K562 (cell line): ENCODE data around the gene PLEKHN1. TPM values are rescaled to one million over a fixed set of nuclear protein-coding genes. Genes with fewer than 3 reads are reported as not detected.

ENCODE experiments used
- BCOR ChIP-seq: fragments of 450-650 bp; IDR thresholded peaks from 2 replicates; pipeline ENCODE4 v1.6.1; 2016
- CTBP1 ChIP-seq: fragments of 450-650 bp; IDR thresholded peaks from 2 replicates; pipeline ENCODE4 v1.6.1; 2016; ENCODE audit warnings: borderline replicate concordance
- FOXM1 ChIP-seq, 2 experiments: fragments of 450-650 bp in 1 of 2; sonication (generic) in 1 of 2; formaldehyde crosslinking in 1 of 2; IDR thresholded peaks; 2 replicates each; pipeline versions ENCODE4 v1.6.1 to v1.9.0; 2017 to 2022; ENCODE audit warnings: low read depth in 2 of 2, mild to moderate bottlenecking in 2 of 2, missing genetic modification reagents in 1 of 2, moderate library complexity in 1 of 2
- GATAD2B ChIP-seq: fragments of 450-650 bp; IDR thresholded peaks from 2 replicates; pipeline ENCODE4 v1.6.1; 2017; ENCODE audit warnings: mild to moderate bottlenecking, borderline replicate concordance
- HMGN3 ChIP-seq: IDR thresholded peaks from 2 replicates; pipeline ENCODE4 v1.6.1; 2011; ENCODE audit warnings: borderline replicate concordance, low read depth, mild to moderate bottlenecking, mixed read lengths, low read length; ENCODE audit not compliant: insufficient read length; ENCODE audit errors: extremely low read depth
- HNRNPL ChIP-seq: fragments of 200-400 bp; formaldehyde crosslinking; IDR thresholded peaks from 2 replicates; pipeline ENCODE4 v1.6.1; 2017; ENCODE audit warnings: low read depth, mild to moderate bottlenecking, low read length
- NFIC ChIP-seq: fragments of 450-650 bp; IDR thresholded peaks from 2 replicates; pipeline ENCODE4 v1.6.1; 2017; ENCODE audit warnings: mild to moderate bottlenecking, inconsistent platforms
- OTX1 ChIP-seq: fragments of 450-650 bp; formaldehyde crosslinking; IDR thresholded peaks from 2 replicates; pipeline ENCODE4 v1.4.0; 2022; ENCODE audit warnings: mild to moderate bottlenecking
- RFX5 ChIP-seq: IDR thresholded peaks from 2 replicates; pipeline ENCODE4 v1.6.1; 2011; ENCODE audit warnings: low read depth, mild to moderate bottlenecking, improper control_type of control experiment, low read length
- SMAD4 ChIP-seq: fragments of 250-450 bp; sonication (Bioruptor Pico); conservative IDR thresholded peaks from 2 replicates; pipeline ENCODE4 v1.8.0; 2021; ENCODE audit warnings: inconsistent platforms, mild to moderate bottlenecking, moderate library complexity
- ZNF146 ChIP-seq: IDR thresholded peaks from one replicate; pipeline ENCODE4 v1.6.1; 2018; ENCODE audit warnings: missing compliant biosample characterization; ENCODE audit not compliant: unreplicated experiment
- polyA plus RNA-seq, 8 experiments: library from polyadenylated mRNA; depleted of rRNA in 4 of 8; stranded (reverse) in 5 of 8; unstranded in 3 of 8; fragments of >200 nt; fragmentation: Nextera tagmentation in 2 of 8; fragmentation: Illumina TruSeq in 1 of 8; extraction: Ambion mirVana in 2 of 8; extraction: Trizol in 1 of 8; gene quantifications; 2 replicates each; pipeline versions ENCODE4 v1.2.1 to v1.2.3, GENCODE V29; 2011 to 2014; ENCODE audit warnings: inconsistent platforms in 1 of 8, missing spikeins in 1 of 8
- total RNA-seq, 7 experiments: library from RNA; depleted of rRNA in 6 of 7; stranded (reverse); fragments of >200 nt in 6 of 7; fragmentation: Illumina TruSeq in 2 of 7; extraction: Trizol in 2 of 7; gene quantifications; 2 replicates each; pipeline versions ENCODE4 v1.2.1 to v1.2.3, GENCODE V29; 2011 to 2021; ENCODE audit warnings: low replicate concordance in 1 of 7
- TF ChIP-seq, protein P1 (sequence below), 3 experiments: fragments of 200-800 bp in 1 of 3; sonication (Bioruptor generic) in 1 of 3; sonication (generic) in 1 of 3; formaldehyde crosslinking in 1 of 3; IDR thresholded peaks; 2 replicates each; pipeline versions ENCODE4 v1.6.1 to v1.8.0; 2016 to 2022; ENCODE audit warnings: mild to moderate bottlenecking in 2 of 3, missing compliant biosample characterization in 2 of 3, missing genetic modification characterization in 2 of 3, missing genetic modification reagents in 1 of 3
- TF ChIP-seq, protein P2 (sequence below): sonication (generic); formaldehyde crosslinking; IDR thresholded peaks from 2 replicates; pipeline ENCODE4 v1.8.0; 2023; ENCODE audit warnings: mild to moderate bottlenecking, missing genetic modification reagents
- TF ChIP-seq, protein P3 (sequence below): fragments of 200-800 bp; sonication (Bioruptor generic); IDR thresholded peaks from 2 replicates; pipeline ENCODE4 v1.6.1; 2017; ENCODE audit warnings: missing genetic modification characterization, missing compliant biosample characterization
- TF ChIP-seq, protein P4 (sequence below): IDR thresholded peaks from 3 replicates; pipeline ENCODE4 v1.6.1; 2011; ENCODE audit warnings: borderline replicate concordance, mild to moderate bottlenecking, moderate library complexity; ENCODE audit not compliant: insufficient read length; ENCODE audit errors: extremely low read depth

The PLEKHN1 gene
- total and polyA plus RNA-seq, 9 of the 15 experiments (the other 6 are each of a cell fraction or from before 2014, with no cell fraction given) = 0.07 to 1.5 (median 0.13) TPM; not detected in 2

DNA sequence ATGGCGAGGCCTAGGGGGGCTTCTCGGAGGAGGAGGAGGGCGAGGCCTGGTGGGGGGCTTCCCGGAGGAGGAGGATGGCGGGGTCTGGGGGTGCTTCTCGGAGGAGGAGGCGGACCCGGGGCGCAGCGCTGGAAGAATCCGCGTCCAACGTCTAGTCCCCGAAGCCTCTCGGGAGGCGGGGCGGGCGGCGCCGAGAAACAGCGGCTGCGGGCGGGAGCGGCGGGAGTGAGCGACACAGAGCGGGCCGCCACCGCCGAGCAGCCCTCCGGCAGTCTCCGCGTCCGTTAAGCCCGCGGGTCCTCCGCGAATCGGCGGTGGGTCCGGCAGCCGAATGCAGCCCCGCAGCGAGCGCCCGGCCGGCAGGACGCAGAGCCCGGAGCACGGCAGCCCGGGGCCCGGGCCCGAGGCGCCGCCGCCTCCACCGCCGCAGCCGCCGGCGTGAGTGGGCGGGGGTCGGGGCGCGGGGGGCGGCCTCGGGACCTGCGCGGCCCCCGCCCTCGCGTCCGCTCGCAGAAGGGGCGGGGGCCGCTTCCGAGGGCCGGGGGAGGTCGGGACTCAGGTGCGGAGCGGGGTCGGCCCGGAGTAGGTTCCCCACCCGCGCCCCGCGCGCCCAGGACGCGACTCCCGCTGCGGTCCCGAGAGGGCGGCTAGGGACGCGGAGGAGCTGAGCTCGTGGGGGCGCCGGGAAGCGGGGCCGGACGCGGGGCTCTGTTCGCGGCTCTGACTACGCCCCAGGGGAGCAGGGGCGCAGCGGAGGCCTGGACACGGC is 5.7 kb upstream of the PLEKHN1 start, which contains the start of gene KLHL17 (continued):
- TF ChIP-seq, protein P1, sequence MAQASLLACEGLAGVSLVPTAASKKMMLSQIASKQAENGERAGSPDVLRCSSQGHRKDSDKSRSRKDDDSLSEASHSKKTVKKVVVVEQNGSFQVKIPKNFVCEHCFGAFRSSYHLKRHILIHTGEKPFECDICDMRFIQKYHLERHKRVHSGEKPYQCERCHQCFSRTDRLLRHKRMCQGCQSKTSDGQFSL (CRISPR knock-in tag; IDR thresholded peaks at IDR 0.05) = 0 out of 2 replicates have a peak, but pooled peaks have one; percentile 25
- TF ChIP-seq, protein P1 (tag; IDR thresholded peaks at IDR 0.05) = no peak
- peak; percentile 30; the same call in 1 of the 2 replicates for TF ChIP-seq NFIC
- TF ChIP-seq, protein P2, sequence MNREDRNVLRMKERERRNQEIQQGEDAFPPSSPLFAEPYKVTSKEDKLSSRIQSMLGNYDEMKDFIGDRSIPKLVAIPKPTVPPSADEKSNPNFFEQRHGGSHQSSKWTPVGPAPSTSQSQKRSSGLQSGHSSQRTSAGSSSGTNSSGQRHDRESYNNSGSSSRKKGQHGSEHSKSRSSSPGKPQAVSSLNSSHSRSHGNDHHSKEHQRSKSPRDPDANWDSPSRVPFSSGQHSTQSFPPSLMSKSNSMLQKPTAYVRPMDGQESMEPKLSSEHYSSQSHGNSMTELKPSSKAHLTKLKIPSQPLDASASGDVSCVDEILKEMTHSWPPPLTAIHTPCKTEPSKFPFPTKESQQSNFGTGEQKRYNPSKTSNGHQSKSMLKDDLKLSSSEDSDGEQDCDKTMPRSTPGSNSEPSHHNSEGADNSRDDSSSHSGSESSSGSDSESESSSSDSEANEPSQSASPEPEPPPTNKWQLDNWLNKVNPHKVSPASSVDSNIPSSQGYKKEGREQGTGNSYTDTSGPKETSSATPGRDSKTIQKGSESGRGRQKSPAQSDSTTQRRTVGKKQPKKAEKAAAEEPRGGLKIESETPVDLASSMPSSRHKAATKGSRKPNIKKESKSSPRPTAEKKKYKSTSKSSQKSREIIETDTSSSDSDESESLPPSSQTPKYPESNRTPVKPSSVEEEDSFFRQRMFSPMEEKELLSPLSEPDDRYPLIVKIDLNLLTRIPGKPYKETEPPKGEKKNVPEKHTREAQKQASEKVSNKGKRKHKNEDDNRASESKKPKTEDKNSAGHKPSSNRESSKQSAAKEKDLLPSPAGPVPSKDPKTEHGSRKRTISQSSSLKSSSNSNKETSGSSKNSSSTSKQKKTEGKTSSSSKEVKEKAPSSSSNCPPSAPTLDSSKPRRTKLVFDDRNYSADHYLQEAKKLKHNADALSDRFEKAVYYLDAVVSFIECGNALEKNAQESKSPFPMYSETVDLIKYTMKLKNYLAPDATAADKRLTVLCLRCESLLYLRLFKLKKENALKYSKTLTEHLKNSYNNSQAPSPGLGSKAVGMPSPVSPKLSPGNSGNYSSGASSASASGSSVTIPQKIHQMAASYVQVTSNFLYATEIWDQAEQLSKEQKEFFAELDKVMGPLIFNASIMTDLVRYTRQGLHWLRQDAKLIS (CRISPR knock-in tag) = no peak
- TF ChIP-seq, protein P3, sequence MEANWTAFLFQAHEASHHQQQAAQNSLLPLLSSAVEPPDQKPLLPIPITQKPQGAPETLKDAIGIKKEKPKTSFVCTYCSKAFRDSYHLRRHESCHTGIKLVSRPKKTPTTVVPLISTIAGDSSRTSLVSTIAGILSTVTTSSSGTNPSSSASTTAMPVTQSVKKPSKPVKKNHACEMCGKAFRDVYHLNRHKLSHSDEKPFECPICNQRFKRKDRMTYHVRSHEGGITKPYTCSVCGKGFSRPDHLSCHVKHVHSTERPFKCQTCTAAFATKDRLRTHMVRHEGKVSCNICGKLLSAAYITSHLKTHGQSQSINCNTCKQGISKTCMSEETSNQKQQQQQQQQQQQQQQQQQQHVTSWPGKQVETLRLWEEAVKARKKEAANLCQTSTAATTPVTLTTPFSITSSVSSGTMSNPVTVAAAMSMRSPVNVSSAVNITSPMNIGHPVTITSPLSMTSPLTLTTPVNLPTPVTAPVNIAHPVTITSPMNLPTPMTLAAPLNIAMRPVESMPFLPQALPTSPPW (CRISPR knock-in tag) = peak; percentile 70
- peak; percentile 20; the same call in 1 of the 2 replicates for TF ChIP-seq GATAD2B
- TF ChIP-seq, protein P4, sequence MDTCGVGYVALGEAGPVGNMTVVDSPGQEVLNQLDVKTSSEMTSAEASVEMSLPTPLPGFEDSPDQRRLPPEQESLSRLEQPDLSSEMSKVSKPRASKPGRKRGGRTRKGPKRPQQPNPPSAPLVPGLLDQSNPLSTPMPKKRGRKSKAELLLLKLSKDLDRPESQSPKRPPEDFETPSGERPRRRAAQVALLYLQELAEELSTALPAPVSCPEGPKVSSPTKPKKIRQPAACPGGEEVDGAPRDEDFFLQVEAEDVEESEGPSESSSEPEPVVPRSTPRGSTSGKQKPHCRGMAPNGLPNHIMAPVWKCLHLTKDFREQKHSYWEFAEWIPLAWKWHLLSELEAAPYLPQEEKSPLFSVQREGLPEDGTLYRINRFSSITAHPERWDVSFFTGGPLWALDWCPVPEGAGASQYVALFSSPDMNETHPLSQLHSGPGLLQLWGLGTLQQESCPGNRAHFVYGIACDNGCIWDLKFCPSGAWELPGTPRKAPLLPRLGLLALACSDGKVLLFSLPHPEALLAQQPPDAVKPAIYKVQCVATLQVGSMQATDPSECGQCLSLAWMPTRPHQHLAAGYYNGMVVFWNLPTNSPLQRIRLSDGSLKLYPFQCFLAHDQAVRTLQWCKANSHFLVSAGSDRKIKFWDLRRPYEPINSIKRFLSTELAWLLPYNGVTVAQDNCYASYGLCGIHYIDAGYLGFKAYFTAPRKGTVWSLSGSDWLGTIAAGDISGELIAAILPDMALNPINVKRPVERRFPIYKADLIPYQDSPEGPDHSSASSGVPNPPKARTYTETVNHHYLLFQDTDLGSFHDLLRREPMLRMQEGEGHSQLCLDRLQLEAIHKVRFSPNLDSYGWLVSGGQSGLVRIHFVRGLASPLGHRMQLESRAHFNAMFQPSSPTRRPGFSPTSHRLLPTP = peak; percentile 87
- TF ChIP-seq HMGN3 = peak; percentile 62
- TF ChIP-seq OTX1 (CRISPR knock-in tag) = no peak
- no peak for TF ChIP-seq FOXM1 (IDR thresholded peaks at IDR 0.05; ENCODE audit: low read depth)
- TF ChIP-seq FOXM1 (CRISPR knock-in tag; IDR thresholded peaks at IDR 0.05; ENCODE audit: low read depth) = 0 out of 2 replicates have a peak, but pooled peaks have one; percentile 16
- peak; percentile 80 for TF ChIP-seq CTBP1
- TF ChIP-seq ZNF146 (CRISPR knock-in tag) = no peak
- TF ChIP-seq RFX5 = no peak
- TF ChIP-seq SMAD4 (CRISPR knock-in tag) = peak; percentile 86
- peak; percentile 85 for TF ChIP-seq BCOR
- no peak for TF ChIP-seq HNRNPL
